Measurements from ENCODE around the gene SERPINE2.

Gene SERPINE2

GRCh38 chr2:223936862-223937326 is 102.2 kb downstream of the SERPINE2 start:
- no peak for DNase-seq

GRCh38 chr2:223935459-223936125 is 103.5 kb downstream of the SERPINE2 start:
- no peak for DNase-seq

- DNase-seq: no peak
Measured at GRCh38 chr2:223934870-223935269, 104.2 kb downstream of the SERPINE2 start.

- DNase-seq: no peak
Measured at GRCh38 chr2:223932816-223933800, 106.0 kb downstream of the SERPINE2 start.

DNA sequence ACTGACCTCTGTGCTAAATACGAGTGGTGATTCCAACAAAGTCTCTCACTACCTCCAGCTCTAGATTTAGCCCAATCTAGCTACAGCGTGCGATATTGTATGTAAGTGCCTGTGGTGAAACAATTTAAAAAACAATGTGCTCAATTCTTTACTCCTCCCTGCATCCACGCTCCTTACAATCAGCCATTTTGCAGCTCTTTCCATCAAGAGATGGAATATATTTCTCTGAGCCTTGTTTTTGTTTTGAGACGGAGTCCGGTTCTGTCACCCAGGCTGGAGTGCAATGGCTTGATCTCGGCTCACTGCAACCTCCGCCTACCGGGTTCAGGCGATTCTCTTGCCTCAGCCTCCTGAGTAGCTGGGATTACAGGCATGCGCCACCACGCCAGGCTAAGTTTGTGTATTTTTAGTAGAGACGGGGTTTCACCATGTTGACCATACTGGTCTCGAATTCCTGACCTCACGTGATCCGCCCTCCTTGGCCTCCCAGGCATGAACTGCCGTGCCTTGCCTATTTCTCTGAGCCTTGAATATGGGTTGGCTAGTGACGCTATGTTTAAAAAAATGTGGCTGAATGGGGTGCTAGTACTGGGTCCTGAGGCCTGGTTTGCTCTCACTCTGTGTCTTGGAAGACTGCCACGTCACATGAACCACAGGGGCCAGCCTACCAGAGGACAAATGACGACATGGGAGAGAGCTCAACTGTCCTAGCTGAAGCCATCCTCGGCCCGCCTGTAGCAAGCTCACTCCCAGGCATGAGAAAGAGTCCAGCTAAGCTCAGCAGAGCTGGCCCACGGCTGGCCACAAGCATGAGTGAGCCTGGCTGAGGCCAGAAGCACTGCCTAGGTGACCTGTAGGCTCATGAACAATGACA is 108.7 kb downstream of the SERPINE2 start:
- no peak for DNase-seq

DNA sequence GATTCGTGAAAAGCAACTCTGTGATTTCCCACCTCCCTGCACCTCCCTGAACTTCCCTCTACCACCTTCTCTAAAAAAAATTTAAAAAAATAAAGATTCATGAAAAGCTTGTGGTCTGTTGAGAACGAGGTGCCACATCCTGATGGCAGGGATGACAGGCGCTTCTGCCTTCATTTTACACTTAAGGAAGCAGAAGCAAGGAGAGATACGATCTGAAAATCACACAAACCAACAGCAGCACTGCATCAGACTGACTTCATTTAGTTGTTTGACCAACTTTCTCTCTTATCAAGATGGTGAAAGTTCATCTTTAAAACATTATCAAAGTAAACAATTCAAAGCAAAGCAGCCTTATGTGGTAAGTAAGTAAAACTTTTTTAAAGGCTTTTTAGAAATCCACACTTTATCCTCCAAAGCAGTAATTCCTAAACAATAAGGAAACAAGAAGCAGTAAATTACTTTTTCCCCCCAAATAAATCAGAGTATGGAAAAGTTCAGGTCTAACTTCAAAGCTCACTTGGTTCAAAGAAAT is 109.4 kb downstream of the SERPINE2 start:
- DNase-seq: no peak

DNA sequence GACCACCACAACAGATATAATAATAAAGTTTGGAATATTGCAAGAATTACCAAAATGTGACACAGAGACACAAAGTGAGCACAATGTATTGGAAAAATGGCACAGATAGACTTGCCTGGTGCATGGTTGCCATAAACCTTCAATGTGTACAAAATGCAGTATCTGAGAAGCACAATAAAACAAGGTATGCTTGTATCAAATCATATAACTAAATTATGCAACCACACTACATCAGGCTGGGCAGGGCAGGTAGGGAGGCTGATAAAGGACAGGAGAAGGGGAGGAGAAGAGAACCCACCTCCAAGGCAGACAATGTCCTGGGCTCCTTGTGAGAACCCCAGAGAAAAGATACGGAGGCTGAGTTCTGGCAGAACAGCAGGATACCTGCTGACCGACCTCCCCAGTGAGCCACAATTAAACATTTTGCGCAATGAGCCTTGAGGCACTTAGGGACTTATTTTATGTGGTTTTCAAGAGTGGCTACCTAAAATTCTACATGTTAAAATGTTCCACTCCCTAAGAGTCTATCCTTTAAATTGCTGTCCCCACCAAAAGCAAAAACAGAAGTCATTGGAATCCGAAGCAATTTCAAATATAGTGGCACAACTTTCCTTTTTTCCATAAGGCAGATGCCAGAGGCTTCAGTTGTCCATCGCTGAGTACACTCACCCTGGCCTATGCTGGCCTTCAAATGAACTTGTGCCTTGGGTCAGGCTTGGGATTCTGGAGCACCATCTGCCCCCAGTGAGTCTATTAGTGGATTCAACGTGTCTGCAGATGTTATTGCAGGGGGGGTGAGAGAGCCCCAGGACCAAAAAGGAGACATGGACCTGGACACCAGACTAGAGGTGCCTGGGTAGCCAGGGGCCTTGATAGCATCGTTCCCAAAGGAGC is 110.7 kb downstream of the SERPINE2 start:
- no peak for DNase-seq

- no peak for DNase-seq
Measured at GRCh38 chr2:223925106-223925505, 114.0 kb downstream of the SERPINE2 start.
